NCI-H2196 (cell line): ENCODE data around the gene CCSER2.
A peak's percentile ranks its signal among the peaks of the same experiment; 100 is the strongest.
"Not testable (repeated sequence)": the region's sequence is repeated elsewhere in the genome, so short reads cannot be mapped to it uniquely, and the experiment has no call there.

ENCODE experiments used
- DNase-seq: peaks from one replicate; lab custom pipeline; 2025; ENCODE audit not compliant: unreplicated experiment; lab: John Stamatoyannopoulos, UW

Gene CCSER2

GRCh38 chr10:84517554-84517953 is 189.2 kb downstream of the CCSER2 start:
- DNase-seq: no peak

GRCh38 chr10:84519235-84519634 is 190.8 kb downstream of the CCSER2 start:
- no peak for DNase-seq

- no peak for DNase-seq
Measured at GRCh38 chr10:84521013-84521412, 192.6 kb downstream of the CCSER2 start.

- DNase-seq: no peak
Measured at GRCh38 chr10:84521468-84521867, 193.1 kb downstream of the CCSER2 start.

- DNase-seq: no peak
Measured at GRCh38 chr10:84522612-84523462, 194.4 kb downstream of the CCSER2 start.

- DNase-seq: no peak
Measured at GRCh38 chr10:84523526-84523925, 195.1 kb downstream of the CCSER2 start.

GRCh38 chr10:84524435-84524834 is 196.0 kb downstream of the CCSER2 start:
- no peak for DNase-seq

GRCh38 chr10:84525120-84525806 is 196.9 kb downstream of the CCSER2 start:
- DNase-seq: no peak

GRCh38 chr10:84525807-84526182 is 197.4 kb downstream of the CCSER2 start:
- not testable (repeated sequence) for DNase-seq

GRCh38 chr10:84527386-84527785 is 199.0 kb downstream of the CCSER2 start:
- DNase-seq: not testable (repeated sequence)

- not testable (repeated sequence) for DNase-seq
Measured at GRCh38 chr10:84528526-84528925, 200.1 kb downstream of the CCSER2 start.

GRCh38 chr10:84530724-84531325 is 202.4 kb downstream of the CCSER2 start:
- no peak for DNase-seq

- no peak for DNase-seq
Measured at GRCh38 chr10:84531396-84531795, 203.0 kb downstream of the CCSER2 start.

GRCh38 chr10:84534168-84534567 is 205.8 kb downstream of the CCSER2 start:
- DNase-seq: no peak

GRCh38 chr10:84537447-84537931 is 209.1 kb downstream of the CCSER2 start:
- DNase-seq: peak; percentile 65

- no peak for DNase-seq
Measured at GRCh38 chr10:84538036-84538435, 209.6 kb downstream of the CCSER2 start.

- DNase-seq: peak; percentile 6
Measured at GRCh38 chr10:84539216-84539615, 210.8 kb downstream of the CCSER2 start.

GRCh38 chr10:84540022-84540616 is 211.7 kb downstream of the CCSER2 start:
- no peak for DNase-seq

- DNase-seq: no peak
Measured at GRCh38 chr10:84540617-84541288, 212.4 kb downstream of the CCSER2 start.

GRCh38 chr10:84541289-84541637 is 212.9 kb downstream of the CCSER2 start:
- DNase-seq: no peak
